Mesodermal cell (in vitro differentiated cells): ENCODE results near the gene C10orf53.
"Not testable (repeated sequence)": the region's sequence is repeated elsewhere in the genome, so short reads cannot be mapped to it uniquely, and the experiment has no call there.

ENCODE experiments used
- H3K27ac ChIP-seq: 2 replicates; pipeline ENCODE4 v1.7.0; 2013; ENCODE audit warnings: mild to moderate bottlenecking, low read depth, low read length, moderate library complexity; ENCODE audit not compliant: severe bottlenecking
- H3K36me3 ChIP-seq: 2 replicates; pipeline ENCODE4 v1.7.1; 2013; ENCODE audit warnings: mild to moderate bottlenecking, low read length, moderate library complexity; ENCODE audit not compliant: control insufficient read depth, insufficient read depth
- H3K4me1 ChIP-seq: one replicate; pipeline ENCODE4 v1.7.1; 2013; ENCODE audit warnings: mild to moderate bottlenecking, low read length; ENCODE audit not compliant: insufficient read depth, control insufficient read depth, poor library complexity, severe bottlenecking
- H3K4me3 ChIP-seq: 2 replicates; pipeline ENCODE4 v1.7.0; 2013; ENCODE audit warnings: low read length, control low read depth, mild to moderate bottlenecking; ENCODE audit not compliant: insufficient read depth, poor library complexity, severe bottlenecking; ENCODE audit errors: extremely low read depth
- H3K9me3 ChIP-seq: 2 replicates; pipeline ENCODE4 v1.7.1; 2013; ENCODE audit warnings: mild to moderate bottlenecking, low read length, moderate library complexity; ENCODE audit not compliant: control insufficient read depth
- WGBS, 2 experiments: methylation state at CpG; one replicate each; pipeline ENCODE4 v1.1.5; 2013; ENCODE audit warnings: missing lambda C conversion rate in 2 of 2; ENCODE audit not compliant: insufficient coverage in 2 of 2; 5-methylcytosine and 5-hydroxymethylcytosine counted together

C10orf53 gene

DNA sequence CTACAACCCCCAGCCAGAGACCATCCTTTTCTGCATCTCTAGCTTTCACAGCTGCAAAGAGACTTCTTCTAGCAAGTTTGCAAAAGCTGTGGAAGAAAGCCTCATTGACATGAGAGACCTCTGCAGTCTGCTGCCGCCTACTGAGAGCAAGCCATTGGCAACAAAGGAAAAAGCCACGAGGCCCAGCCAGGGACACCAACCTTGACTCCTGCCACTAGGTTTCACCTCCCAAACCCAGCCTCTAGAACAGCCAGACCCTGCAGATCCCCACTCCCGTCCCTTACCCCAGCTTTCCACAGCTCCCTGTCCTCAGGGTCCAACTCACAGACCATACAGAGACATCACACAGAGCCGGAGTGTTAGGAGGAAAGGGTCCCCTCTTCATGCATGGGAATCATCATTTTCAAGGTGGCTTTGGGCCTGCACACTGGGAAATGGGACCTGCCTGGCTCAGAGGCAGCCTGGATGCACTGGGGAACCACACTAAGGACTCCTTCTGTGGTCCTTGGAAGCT is 14.6 kb upstream of the C10orf53 start:
- H3K9me3 ChIP-seq: no peaks in the 10 kb centered on the region
- no peaks in the 10 kb centered on the region for H3K4me1 ChIP-seq
- H3K27ac ChIP-seq: no peak overlapping the region
- 79 to 93% methylated on average over 2 to 4 of the region's 4 CpGs for WGBS, 2 experiments
- no peak overlapping the region for H3K4me3 ChIP-seq
- no peaks in the 10 kb centered on the region for H3K36me3 ChIP-seq

DNA sequence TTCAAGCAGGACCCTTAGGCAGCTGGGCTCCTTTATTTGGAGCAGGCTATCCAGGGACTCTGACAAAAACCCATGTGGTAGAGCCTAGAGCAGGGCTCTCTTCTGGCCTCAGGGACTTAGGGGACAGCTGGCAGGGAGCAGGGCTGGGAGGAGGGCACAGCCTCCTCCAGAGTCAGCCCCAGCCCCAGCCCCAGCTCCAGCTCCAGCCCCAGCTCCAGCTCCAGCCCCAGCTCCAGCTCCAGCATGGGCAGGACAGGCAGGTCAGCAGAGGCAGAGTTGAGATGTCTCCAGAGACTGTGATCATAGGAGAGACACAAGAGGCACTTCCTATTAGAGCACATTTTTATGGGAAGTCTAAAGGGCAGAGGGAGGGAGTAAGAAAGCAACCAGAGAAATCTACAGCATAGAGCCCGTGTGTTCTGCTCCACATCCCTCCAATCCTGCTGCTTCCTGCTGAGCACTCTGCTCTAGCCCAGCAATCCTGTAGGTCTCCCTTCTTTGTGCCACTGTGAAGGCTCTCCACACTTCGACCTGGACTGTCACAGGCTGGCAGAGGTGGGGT is 13.3 kb upstream of the C10orf53 start:
- Histone ChIP-seq H3K27ac (no peak overlapping the region), H3K4me1 (no peaks in the 10 kb centered on the region), H3K9me3 (no peaks in the 10 kb centered on the region), H3K36me3 (no peaks in the 10 kb centered on the region), H3K4me3 (no peak overlapping the region)
- WGBS, 2 experiments: 79% methylated on average over 2 of the region's 2 CpGs; no CpG with 5 or more reads in 1 of the 2 experiments

DNA sequence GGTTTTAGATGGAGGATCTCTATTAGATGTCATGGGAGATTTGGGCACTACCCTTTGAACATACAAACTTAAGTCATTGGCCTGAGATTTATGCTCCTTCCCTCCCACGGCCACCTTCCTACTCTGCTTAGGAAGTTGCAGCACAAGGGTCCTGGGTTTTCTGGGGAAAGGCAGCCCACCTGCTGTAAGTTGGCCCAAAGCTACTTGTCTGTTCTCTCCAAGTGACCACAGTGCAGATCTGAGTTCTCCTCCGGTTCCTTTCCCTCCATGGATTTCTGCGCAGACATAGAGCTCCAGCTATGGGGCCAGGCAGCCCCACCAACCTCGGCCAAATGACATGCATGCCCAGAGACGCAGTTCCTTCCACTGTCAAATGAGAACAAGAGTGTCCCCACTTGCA is 12.8 kb upstream of the C10orf53 start:
- no peak overlapping the region for H3K27ac ChIP-seq
- H3K9me3 ChIP-seq: no peaks in the 10 kb centered on the region
- no peak overlapping the region for H3K4me3 ChIP-seq
- WGBS, 2 experiments: 67 to 96% methylated on average over 3 to 5 of the region's 5 CpGs
- H3K4me1 ChIP-seq: no peaks in the 10 kb centered on the region
- H3K36me3 ChIP-seq: no peaks in the 10 kb centered on the region

DNA sequence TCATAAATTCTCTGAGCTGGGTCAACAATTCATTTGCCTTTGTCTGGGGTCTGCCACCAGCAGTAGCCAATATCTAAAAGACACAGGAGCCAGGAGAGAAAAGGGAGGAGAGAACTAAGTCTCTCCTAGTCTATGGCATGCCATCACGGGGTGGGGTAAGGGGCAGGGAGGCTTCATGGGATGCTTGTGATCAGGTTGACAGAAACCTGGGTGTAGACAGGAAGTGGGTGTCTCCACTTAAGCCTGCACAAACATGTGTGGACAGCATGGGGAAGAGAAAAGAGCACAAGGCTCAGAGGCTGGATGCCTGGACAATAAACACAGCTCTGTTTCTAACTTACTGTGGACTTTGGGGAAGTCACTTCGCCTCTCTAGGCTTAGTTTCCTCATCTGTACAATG is 11.5 kb upstream of the C10orf53 start:
- H3K4me1 ChIP-seq: no peaks in the 10 kb centered on the region
- 73% methylated on average over 1 of the region's 2 CpGs; no CpG with 5 or more reads in 1 of the 2 experiments for WGBS, 2 experiments
- no peak overlapping the region for H3K27ac ChIP-seq
- no peak overlapping the region for H3K4me3 ChIP-seq
- H3K36me3 ChIP-seq: no peaks in the 10 kb centered on the region
- no peaks in the 10 kb centered on the region for H3K9me3 ChIP-seq

DNA sequence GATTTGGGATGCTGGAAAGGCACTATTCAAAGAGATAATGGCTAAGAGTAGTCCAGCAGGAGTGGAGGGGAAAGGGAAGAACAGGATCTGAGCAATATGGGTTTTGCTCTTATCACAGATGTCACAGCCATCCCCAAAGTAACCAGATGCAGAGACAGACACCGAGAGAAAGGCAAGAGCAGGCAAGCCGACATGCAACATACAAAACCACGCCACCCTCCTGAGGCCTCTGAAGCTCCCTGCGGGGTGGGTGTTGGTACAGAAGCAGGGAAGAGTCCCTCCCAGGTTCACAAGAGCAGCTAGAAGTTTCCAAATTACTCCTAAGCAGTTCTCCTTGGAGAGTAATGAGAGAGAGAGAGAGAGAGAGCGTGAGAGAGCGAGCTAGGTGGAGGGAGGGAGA is 10.8 kb upstream of the C10orf53 start:
- WGBS, 2 experiments: 76 to 93% methylated on average over 4 to 5 of the region's 6 CpGs
- H3K27ac ChIP-seq: no peak overlapping the region
- H3K9me3 ChIP-seq: no peaks in the 10 kb centered on the region
- no peak overlapping the region for H3K4me3 ChIP-seq
- no peaks in the 10 kb centered on the region for H3K36me3 ChIP-seq
- H3K4me1 ChIP-seq: no peaks in the 10 kb centered on the region

DNA sequence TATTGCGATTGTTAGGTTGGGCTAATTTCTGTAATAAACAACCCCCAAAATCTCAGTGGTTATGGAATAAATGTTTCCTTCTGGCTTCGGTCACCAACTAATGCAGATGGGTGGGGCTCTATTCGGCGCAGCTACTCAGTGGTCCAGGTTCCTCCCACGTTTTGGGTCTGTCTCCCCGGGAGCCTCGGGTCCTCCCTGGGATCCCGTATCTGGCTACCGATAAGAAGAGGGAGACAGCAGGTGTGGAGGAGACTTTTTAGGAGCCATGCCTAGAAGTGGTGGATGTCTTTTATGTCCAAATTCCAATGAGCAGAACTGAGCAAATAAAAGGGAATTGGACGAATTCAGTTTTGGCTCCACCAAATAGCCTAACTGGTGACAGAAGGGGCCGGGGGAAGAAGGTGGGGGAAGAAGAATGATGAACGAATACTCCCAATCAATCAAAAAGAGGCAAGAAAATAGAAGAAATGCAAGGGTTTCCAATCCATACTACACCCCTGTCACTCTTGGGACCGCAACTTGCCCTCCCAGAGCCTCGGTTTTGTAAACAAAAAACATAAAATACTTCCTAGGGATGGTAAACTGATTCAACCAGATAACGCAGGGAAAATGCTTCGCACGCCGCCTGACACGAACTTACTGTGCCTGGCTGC is 498 bp upstream of the C10orf53 start:
- no peaks in the 10 kb centered on the region for H3K9me3 ChIP-seq
- H3K4me1 ChIP-seq: no peaks in the 10 kb centered on the region
- WGBS, 2 experiments: 33% methylated on average over 13 to 14 of the region's 19 CpGs
- H3K27ac ChIP-seq: no peak overlapping the region
- H3K4me3 ChIP-seq: peak overlapping the region; percentile 29
- no peaks in the 10 kb centered on the region for H3K36me3 ChIP-seq

DNA sequence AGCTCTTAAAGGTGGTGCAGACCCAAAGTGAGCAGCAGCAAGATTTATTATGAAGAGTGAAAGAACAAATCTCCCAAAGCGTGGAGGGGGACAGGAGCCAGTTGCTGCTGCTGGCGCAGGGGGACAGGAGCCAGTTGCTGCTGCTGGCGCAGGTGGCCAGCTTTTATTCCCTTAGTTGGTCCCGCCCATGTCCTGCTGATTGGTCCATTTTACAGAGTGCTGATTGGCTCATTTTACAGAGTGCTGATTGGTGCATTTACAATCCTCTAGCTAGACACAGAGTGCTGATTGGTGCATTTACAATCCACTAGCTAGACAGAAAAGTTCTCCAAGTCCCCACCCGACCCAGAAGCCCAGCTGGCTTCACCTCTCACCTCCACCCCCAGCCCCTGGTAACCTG is 3.0 kb downstream of the C10orf53 start:
- not testable (repeated sequence) for H3K9me3 ChIP-seq, H3K4me1 ChIP-seq, H3K36me3 ChIP-seq, H3K4me3 ChIP-seq, H3K27ac ChIP-seq
- 94 to 100% methylated on average over 2 to 3 of the region's 5 CpGs for WGBS, 2 experiments

DNA sequence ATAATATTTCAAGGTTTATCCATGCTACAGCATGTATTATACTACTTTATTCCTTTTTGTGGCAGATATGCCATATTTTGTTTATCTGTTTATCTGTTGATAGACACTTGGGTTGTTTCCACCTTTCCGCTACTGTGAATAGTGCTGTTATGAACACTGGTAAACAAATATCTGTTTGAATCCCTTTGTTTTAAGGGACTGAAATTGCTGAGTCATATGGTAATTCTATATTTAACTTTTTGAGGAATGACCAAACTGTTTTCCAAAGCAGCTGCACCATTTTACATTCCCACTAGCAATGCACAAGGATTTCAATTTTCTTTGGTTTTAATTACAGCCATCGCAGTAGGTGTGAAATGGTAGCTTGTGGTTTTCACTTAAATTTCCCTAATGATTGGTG is 3.4 kb downstream of the C10orf53 start:
- 80 to 100% methylated on average over 1 of the region's 2 CpGs for WGBS, 2 experiments
- Histone ChIP-seq H3K27ac (no peak overlapping the region), H3K36me3 (no peaks in the 10 kb centered on the region), H3K4me3 (no peak overlapping the region), H3K9me3 (peaks cover 7% of the 10 kb centered on the region), H3K4me1 (no peaks in the 10 kb centered on the region)

DNA sequence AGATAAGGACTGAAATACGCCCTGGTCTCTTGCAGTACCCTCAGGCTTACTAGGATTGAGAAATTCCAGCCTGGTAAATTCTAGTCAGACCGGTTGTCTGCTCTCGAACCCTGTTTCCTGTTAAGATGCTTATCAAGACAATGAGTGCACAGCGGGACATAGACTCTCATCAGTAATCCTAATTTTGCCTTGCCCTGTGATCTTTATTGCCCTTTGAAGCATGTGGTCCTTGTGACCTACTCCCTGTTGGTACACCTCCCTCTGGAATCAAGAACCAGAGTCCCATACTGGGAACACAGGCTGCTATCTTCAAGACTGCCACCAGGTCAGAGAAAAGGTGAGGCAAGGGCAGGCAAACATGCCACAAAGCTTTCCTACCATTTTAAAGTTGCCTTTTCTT is 7.2 kb downstream of the C10orf53 start:
- Histone ChIP-seq H3K9me3 (peaks cover 7% of the 10 kb centered on the region), H3K27ac (no peak overlapping the region), H3K4me1 (no peaks in the 10 kb centered on the region), H3K36me3 (no peaks in the 10 kb centered on the region), H3K4me3 (no peak overlapping the region)
- 83 to 100% methylated on average over 1 to 4 of the region's 4 CpGs for WGBS, 2 experiments

DNA sequence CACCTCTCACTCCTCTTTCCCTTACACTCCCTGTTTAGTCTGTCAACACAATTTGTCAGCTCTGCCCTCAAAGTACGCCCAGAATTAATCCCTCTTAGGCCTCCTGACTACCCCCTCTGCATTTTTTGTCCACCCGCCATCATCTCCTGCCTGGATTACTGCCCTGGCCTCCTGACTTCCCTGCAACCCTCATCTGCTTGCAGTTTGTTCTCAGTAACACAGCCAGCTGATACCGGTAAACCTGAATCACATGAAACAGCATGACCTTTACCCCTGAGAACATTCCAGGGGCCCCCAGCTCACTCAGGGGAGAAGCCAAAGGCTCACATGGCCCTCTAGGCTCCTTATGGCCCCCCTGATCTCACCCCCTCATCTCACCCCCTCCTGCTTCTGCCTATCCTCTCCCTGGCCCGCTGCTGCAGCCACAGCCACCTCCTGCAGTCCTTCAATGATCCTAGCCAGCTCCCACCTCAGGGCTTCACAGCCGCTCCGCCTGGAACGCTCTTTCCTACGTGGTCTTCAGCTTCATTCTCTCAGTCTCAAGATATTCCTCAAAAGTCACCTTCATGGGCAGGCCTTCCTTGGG is 8.9 kb downstream of the C10orf53 start:
- no peaks in the 10 kb centered on the region for H3K36me3 ChIP-seq
- 39 to 50% methylated on average over 4 to 8 of the region's 8 CpGs for WGBS, 2 experiments
- no peak overlapping the region for H3K4me3 ChIP-seq
- peaks cover 7% of the 10 kb centered on the region for H3K9me3 ChIP-seq
- no peaks in the 10 kb centered on the region for H3K4me1 ChIP-seq
- no peak overlapping the region for H3K27ac ChIP-seq

DNA sequence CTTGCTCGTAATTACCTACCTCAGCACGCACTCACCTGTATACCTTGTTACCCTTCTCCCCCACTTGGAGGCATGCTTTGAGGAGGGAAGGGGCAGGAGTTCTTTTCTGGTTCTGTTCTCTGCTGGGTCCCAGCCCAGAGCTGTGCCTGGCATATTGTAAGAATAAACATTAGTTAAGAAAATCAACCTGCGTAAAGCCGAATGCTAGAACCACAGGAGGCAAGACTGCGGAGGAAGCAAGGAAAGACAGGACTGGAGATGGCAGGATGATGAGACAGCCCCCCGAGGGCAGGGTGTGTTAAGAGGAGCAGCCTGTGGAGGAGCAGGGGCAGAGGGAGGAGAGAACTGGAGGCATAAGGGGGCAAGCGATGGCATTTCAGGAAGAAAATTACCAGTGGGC is 9.5 kb downstream of the C10orf53 start:
- H3K4me3 ChIP-seq: no peak overlapping the region
- no peak overlapping the region for H3K27ac ChIP-seq
- WGBS, 2 experiments: 22 to 35% methylated on average over 3 to 6 of the region's 7 CpGs
- peaks cover 7% of the 10 kb centered on the region for H3K9me3 ChIP-seq
- H3K4me1 ChIP-seq: no peaks in the 10 kb centered on the region
- H3K36me3 ChIP-seq: no peaks in the 10 kb centered on the region
